SU-DHL-6 (cell line): Measurements from ENCODE around the gene KLHL2.

Source experiments
- H2AFZ ChIP-seq: fragments of 200-600 bp; sonication (generic); 2 replicates; pipeline ENCODE4 v1.6.1; 2014; ENCODE audit warnings: low read depth, mild to moderate bottlenecking, moderate library complexity, mixed read lengths, antibody characterized with exemption, low read length; ENCODE audit not compliant: severe bottlenecking
- H3F3A ChIP-seq: fragments of 200-600 bp; shearing (Covaris generic); 2 replicates; pipeline ENCODE4 v1.6.0; 2016; ENCODE audit warnings: antibody characterized with exemption, mild to moderate bottlenecking; ENCODE audit not compliant: insufficient read depth
- H3K27ac ChIP-seq: fragments of 200-600 bp; sonication (generic); 2 replicates; pipeline ENCODE4 v1.5.1; 2016; ENCODE audit warnings: low read depth, mild to moderate bottlenecking, low read length, moderate library complexity, mixed read lengths
- H3K27me3 ChIP-seq: fragments of 200-600 bp; sonication (generic), shearing (Covaris generic); 2 replicates; pipeline ENCODE4 v1.6.0; 2014; ENCODE audit warnings: mild to moderate bottlenecking, low read length
- H3K36me3 ChIP-seq: fragments of 200-600 bp; sonication (generic); 2 replicates; pipeline ENCODE4 v1.6.1; 2014; ENCODE audit warnings: mild to moderate bottlenecking, low read length, mixed read lengths
- H3K4me2 ChIP-seq: fragments of 300-600, 200-600 bp; shearing (Covaris generic), sonication (generic); 2 replicates; pipeline ENCODE4 v1.6.0; 2014; ENCODE audit warnings: low read length, low read depth, mild to moderate bottlenecking; ENCODE audit not compliant: poor library complexity, severe bottlenecking
- H3K4me3 ChIP-seq: fragments of 200-600 bp; sonication (generic); 2 replicates; pipeline ENCODE4 v1.5.1; 2014; ENCODE audit warnings: antibody characterized with exemption, low read length, mild to moderate bottlenecking, mixed read lengths; ENCODE audit not compliant: insufficient read depth, poor library complexity, severe bottlenecking
- H3K79me2 ChIP-seq: fragments of 200-600 bp; sonication (generic); 2 replicates; pipeline ENCODE4 v1.6.1; 2014; ENCODE audit warnings: mild to moderate bottlenecking, low read length, moderate library complexity; ENCODE audit not compliant: insufficient read depth
- H3K9ac ChIP-seq: fragments of 200-600 bp; sonication (generic); 2 replicates; pipeline ENCODE4 v1.7.0; 2014; ENCODE audit warnings: mild to moderate bottlenecking, low read length
- H3K9me2 ChIP-seq: fragments of 200-600 bp; sonication (generic); replicated peaks from 2 replicates; pipeline ENCODE4 v1.6.1; 2014; ENCODE audit warnings: low read length; ENCODE audit not compliant: insufficient read depth
- H3K9me3 ChIP-seq: fragments of 200-600 bp; sonication (generic); 2 replicates; pipeline ENCODE4 v1.6.1; 2014; ENCODE audit warnings: low read length, mixed read lengths; ENCODE audit not compliant: insufficient read depth
- H4K20me1 ChIP-seq: fragments of 200-600 bp; sonication (generic); 2 replicates; pipeline ENCODE4 v1.6.1; 2014; ENCODE audit warnings: low read depth, mild to moderate bottlenecking, antibody characterized with exemption, low read length, moderate library complexity, mixed read lengths
- CTCF ChIP-seq: fragments of 200-600 bp; sonication (generic); IDR thresholded peaks from one replicate; pipeline ENCODE4 v1.5.1; 2017; ENCODE audit warnings: antibody characterized with exemption, mild to moderate bottlenecking, low read length, moderate library complexity; ENCODE audit not compliant: insufficient read depth, poor library complexity, severe bottlenecking
- EZH2phosphoT487 ChIP-seq: fragments of 200-600 bp; sonication (generic), shearing (Covaris generic); conservative IDR thresholded peaks from 2 replicates; pipeline ENCODE4 v1.6.1; 2018; ENCODE audit warnings: mild to moderate bottlenecking, antibody characterized with exemption, low read length, moderate library complexity, mixed read lengths

The KLHL2 gene

DNA sequence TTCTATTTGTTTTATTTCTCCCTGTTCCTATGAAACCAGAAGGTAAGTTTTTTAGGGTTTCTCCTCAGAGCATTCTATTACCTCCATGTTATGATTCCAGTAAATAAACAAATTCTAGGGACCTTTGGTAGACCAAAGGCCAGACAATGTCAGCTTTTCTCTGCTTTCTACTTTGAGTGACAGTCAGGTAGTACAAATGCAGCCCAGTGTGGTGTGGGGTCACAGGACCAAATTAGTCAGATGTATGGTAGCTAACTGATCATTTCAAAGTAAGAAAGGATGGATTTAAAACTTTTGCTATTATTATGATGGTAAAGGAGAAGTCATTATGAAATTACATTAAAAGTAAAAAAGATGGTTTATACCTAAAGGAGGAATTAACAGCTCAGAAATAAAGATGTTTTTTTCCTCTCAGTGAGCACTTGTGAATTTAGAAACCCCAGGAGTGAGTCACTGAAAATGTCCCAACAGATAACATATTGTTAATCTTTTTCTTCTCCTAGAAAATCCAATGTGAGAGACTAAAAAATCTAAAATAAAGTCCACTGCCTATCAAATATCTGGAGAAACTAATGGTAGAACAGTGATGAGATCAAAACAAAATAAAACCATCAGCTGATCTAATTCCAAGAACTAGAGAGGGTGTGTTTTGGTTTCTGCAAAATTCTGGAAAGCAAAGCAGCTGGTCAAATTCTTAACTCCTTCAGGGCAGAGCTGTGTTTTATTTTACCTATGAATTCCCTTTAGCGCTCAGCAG, 16.6 kb upstream of the KLHL2 start:
- no peak overlapping the region for H2AFZ ChIP-seq
- no peak overlapping the region for H3K9ac ChIP-seq
- no peaks in the 10 kb centered on the region for H4K20me1 ChIP-seq
- H3K79me2 ChIP-seq, result no peaks in the 10 kb centered on the region
- no peaks in the 10 kb centered on the region for H3K9me2 ChIP-seq
- no peaks in the 10 kb centered on the region for H3K36me3 ChIP-seq
- H3K4me2 ChIP-seq, result no peak overlapping the region
- no peak overlapping the region for H3K4me3 ChIP-seq
- H3K9me3 ChIP-seq, result no peaks in the 10 kb centered on the region
- no peaks in the 10 kb centered on the region for H3F3A ChIP-seq
- no peak overlapping the region for H3K27ac ChIP-seq
- no peak for TF ChIP-seq CTCF
- no peak for TF ChIP-seq EZH2phosphoT487
- no peaks in the 10 kb centered on the region for H3K27me3 ChIP-seq

- Histone ChIP-seq H3K79me2 (no peaks in the 10 kb centered on the region), H3K9ac (no peak overlapping the region), H3K4me2 (no peak overlapping the region), H3F3A (no peaks in the 10 kb centered on the region), H3K36me3 (no peaks in the 10 kb centered on the region), H3K27me3 (no peaks in the 10 kb centered on the region), H3K27ac (no peak overlapping the region), H3K4me3 (no peak overlapping the region), H2AFZ (no peak overlapping the region), H3K9me3 (no peaks in the 10 kb centered on the region), H3K9me2 (no peaks in the 10 kb centered on the region), H4K20me1 (no peaks in the 10 kb centered on the region)
- TF ChIP-seq CTCF (no peak), EZH2phosphoT487 (no peak)
These were observed 16.1 kb upstream of the KLHL2 start for GRCh38 chr4:165191348-165191656.

- Histone ChIP-seq H3K9me3 (no peaks in the 10 kb centered on the region), H3K4me2 (no peak overlapping the region), H4K20me1 (no peaks in the 10 kb centered on the region), H2AFZ (no peak overlapping the region), H3K27me3 (no peaks in the 10 kb centered on the region), H3K4me3 (no peak overlapping the region), H3K27ac (no peak overlapping the region), H3K9me2 (no peaks in the 10 kb centered on the region), H3F3A (no peaks in the 10 kb centered on the region), H3K36me3 (no peaks in the 10 kb centered on the region), H3K9ac (no peak overlapping the region), H3K79me2 (no peaks in the 10 kb centered on the region)
- TF ChIP-seq EZH2phosphoT487 (no peak), CTCF (no peak)
These were observed 15.4 kb upstream of the KLHL2 start for GRCh38 chr4:165191814-165192499.
